ENCODE measurements around the gene SUDS3. TPM values are rescaled to one million over a fixed set of nuclear protein-coding genes. Genes with fewer than 3 reads are reported as not detected.

Gene SUDS3
- total and polyA plus RNA-seq, 2 donors (not counting 1 experiment from before 2014, with no cell fraction given), result 12.1 to 53.9 TPM

DNA sequence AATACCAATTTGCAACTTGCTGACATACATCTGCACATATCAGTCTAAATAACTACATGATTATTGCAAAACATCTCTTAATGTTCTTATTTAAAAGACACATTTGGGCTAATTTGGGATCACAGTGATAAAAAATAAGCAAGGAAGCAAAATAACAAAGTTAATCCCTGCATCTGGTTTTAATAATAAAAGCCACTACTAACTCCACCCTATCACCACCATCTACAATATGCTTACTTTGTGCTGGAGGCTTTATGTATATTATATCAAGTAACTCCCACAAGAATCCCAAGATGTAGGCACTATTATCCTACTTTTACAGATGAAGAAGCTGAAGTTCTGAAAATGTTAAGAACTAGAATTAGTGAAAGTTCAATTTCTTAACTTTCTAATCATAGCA lies 49.4 kb upstream of the SUDS3 start:
- H2AFZ ChIP-seq (ENCODE audit: insufficient read depth, low read depth, low read length, poor library complexity, severe bottlenecking), result no peak overlapping the region
- H3K79me2 ChIP-seq (ENCODE audit: control insufficient read depth, insufficient read depth, low read length), result peaks cover 81% of the 10 kb centered on the region
- no peaks in the 10 kb centered on the region for H3K36me3 ChIP-seq (replicated peaks in 1 of 2; ENCODE audit: control extremely low read depth in 1 of 2, control insufficient read depth in 1 of 2, extremely low read depth in 1 of 2, insufficient read depth in 2 of 2, low read length in 1 of 2)
- H3K4me3 ChIP-seq (ENCODE audit: control extremely low read depth in 1 of 5, extremely low read depth in 1 of 5, insufficient read depth in 1 of 5, low read depth in 2 of 5, low read length in 4 of 5), result no peak overlapping the region
- intact Hi-C loops (cut with micrococcal nuclease), result no loop called here
- H3K4me1 Mint-ChIP-seq, result peaks cover 48% of the 10 kb centered on the region
- H3K4me2 ChIP-seq (replicated peaks; ENCODE audit: low read depth, low read length, poor library complexity, severe bottlenecking), result no peak overlapping the region
- no peak overlapping the region for H3K9ac ChIP-seq (ENCODE audit: low read length)
- H3K27me3 Mint-ChIP-seq, result no peaks in the 10 kb centered on the region
- peaks cover 0 to 2% (median 0%) of the 10 kb centered on the region in 3 donors for H3K9me3 ChIP-seq (ENCODE audit: control extremely low read depth in 1 of 3, control insufficient read depth in 2 of 3, insufficient read depth in 1 of 3, low read length in 2 of 3)
- H3K9me3 Mint-ChIP-seq (ENCODE audit: insufficient read depth), result no peaks in the 10 kb centered on the region
- DNase-seq (no peak), ATAC-seq (ENCODE audit: low read depth) (no peak)
- peaks cover 21 to 41% of the 10 kb centered on the region in 2 donors for H3K4me1 ChIP-seq (ENCODE audit: control insufficient read depth in 2 of 2, insufficient read depth in 2 of 2, low read length in 2 of 2)
- no peak overlapping the region for H3K27ac ChIP-seq (ENCODE audit: low read length in 2 of 2)
- ChIA-PET POLR2A (no interaction called here), CTCF (interaction anchor here (1.4 kb wide), 1 partner anchor 49 kb away, joined by 4 read pairs; the partner anchor contains the start of gene SUDS3)
- no peak for TF ChIP-seq EZH2 (IDR thresholded peaks at IDR 0.05; ENCODE audit: borderline replicate concordance, insufficient read depth, low read depth, low read length, poor library complexity, severe bottlenecking)
- TF ChIP-seq, protein P1, sequence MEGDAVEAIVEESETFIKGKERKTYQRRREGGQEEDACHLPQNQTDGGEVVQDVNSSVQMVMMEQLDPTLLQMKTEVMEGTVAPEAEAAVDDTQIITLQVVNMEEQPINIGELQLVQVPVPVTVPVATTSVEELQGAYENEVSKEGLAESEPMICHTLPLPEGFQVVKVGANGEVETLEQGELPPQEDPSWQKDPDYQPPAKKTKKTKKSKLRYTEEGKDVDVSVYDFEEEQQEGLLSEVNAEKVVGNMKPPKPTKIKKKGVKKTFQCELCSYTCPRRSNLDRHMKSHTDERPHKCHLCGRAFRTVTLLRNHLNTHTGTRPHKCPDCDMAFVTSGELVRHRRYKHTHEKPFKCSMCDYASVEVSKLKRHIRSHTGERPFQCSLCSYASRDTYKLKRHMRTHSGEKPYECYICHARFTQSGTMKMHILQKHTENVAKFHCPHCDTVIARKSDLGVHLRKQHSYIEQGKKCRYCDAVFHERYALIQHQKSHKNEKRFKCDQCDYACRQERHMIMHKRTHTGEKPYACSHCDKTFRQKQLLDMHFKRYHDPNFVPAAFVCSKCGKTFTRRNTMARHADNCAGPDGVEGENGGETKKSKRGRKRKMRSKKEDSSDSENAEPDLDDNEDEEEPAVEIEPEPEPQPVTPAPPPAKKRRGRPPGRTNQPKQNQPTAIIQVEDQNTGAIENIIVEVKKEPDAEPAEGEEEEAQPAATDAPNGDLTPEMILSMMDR (IDR thresholded peaks at IDR 0.05), result no peak
- peaks cover 6% of the 10 kb centered on the region for H4K20me1 ChIP-seq (ENCODE audit: control insufficient read depth, insufficient read depth, low read length, poor library complexity, severe bottlenecking)
- H3K27ac Mint-ChIP-seq, result no peak overlapping the region
- H3K27me3 ChIP-seq (replicated peaks in 1 of 4; ENCODE audit: control extremely low read depth in 1 of 4, control insufficient read depth in 3 of 4, insufficient read depth in 4 of 4, low read length in 3 of 4), result no peaks in the 10 kb centered on the region
- no peak overlapping the region for H3K4me3 Mint-ChIP-seq

DNA sequence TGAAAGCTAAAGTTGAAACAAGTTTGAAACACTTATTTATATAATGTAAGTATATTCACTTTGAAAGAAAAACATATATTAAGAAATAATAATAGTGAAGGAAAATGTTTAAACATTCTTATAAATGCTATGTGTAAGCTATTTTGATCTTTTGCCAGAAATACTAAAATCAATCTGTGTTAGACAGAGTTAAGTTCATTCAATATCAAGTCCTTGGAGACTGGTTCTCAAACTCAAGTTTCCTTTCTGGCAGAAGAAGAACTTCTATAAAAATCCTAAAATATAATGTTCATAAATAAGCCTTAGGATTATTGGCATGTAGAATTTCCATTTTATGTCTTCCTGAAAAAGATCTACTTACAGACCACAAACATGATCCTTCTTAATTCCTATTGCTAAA lies 49.0 kb upstream of the SUDS3 start:
- H3K27ac Mint-ChIP-seq, result no peak overlapping the region
- no peaks in the 10 kb centered on the region for H3K9me3 Mint-ChIP-seq (ENCODE audit: insufficient read depth)
- Histone ChIP-seq H3K27ac (ENCODE audit: low read length in 2 of 2) (peak overlapping the region in 1 of 2 donors; percentile 58), H3K4me3 (ENCODE audit: control extremely low read depth in 1 of 5, extremely low read depth in 1 of 5, insufficient read depth in 1 of 5, low read depth in 2 of 5, low read length in 4 of 5) (no peak overlapping the region), H3K9ac (ENCODE audit: low read length) (no peak overlapping the region), H3K4me1 (ENCODE audit: control insufficient read depth in 2 of 2, insufficient read depth in 2 of 2, low read length in 2 of 2) (peaks cover 21 to 41% of the 10 kb centered on the region in 2 donors), H3K36me3 (replicated peaks in 1 of 2; ENCODE audit: control extremely low read depth in 1 of 2, control insufficient read depth in 1 of 2, extremely low read depth in 1 of 2, insufficient read depth in 2 of 2, low read length in 1 of 2) (no peaks in the 10 kb centered on the region), H3K27me3 (replicated peaks in 1 of 4; ENCODE audit: control extremely low read depth in 1 of 4, control insufficient read depth in 3 of 4, insufficient read depth in 4 of 4, low read length in 3 of 4) (no peaks in the 10 kb centered on the region), H3K4me2 (replicated peaks; ENCODE audit: low read depth, low read length, poor library complexity, severe bottlenecking) (peak overlapping the region; percentile 29), H3K79me2 (ENCODE audit: control insufficient read depth, insufficient read depth, low read length) (peaks cover 82% of the 10 kb centered on the region), H3K9me3 (ENCODE audit: control extremely low read depth in 1 of 3, control insufficient read depth in 2 of 3, insufficient read depth in 1 of 3, low read length in 2 of 3) (peaks cover 0 to 2% (median 0%) of the 10 kb centered on the region in 3 donors), H4K20me1 (ENCODE audit: control insufficient read depth, insufficient read depth, low read length, poor library complexity, severe bottlenecking) (peaks cover 6% of the 10 kb centered on the region), H2AFZ (ENCODE audit: insufficient read depth, low read depth, low read length, poor library complexity, severe bottlenecking) (no peak overlapping the region)
- H3K27me3 Mint-ChIP-seq, result no peaks in the 10 kb centered on the region
- ChIA-PET CTCF (interaction anchor here (1.4 kb wide), 1 partner anchor 49 kb away, joined by 4 read pairs; the partner anchor contains the start of gene SUDS3), POLR2A (no interaction called here)
- DNase-seq (no peak), ATAC-seq (ENCODE audit: low read depth) (no peak)
- no peak overlapping the region for H3K4me3 Mint-ChIP-seq
- peaks cover 51% of the 10 kb centered on the region for H3K4me1 Mint-ChIP-seq
- intact Hi-C loops (cut with micrococcal nuclease), result no loop called here
- TF ChIP-seq, protein P1 (IDR thresholded peaks at IDR 0.05), result no peak
- TF ChIP-seq EZH2 (IDR thresholded peaks at IDR 0.05; ENCODE audit: borderline replicate concordance, insufficient read depth, low read depth, low read length, poor library complexity, severe bottlenecking), result no peak
